HG03175 (cell line): ENCODE measurements around the gene MYOCOS.
"Not testable (repeated sequence)": the region's sequence is repeated elsewhere in the genome, so short reads cannot be mapped to it uniquely, and the experiment has no call there.

Experiments
- ATAC-seq: cut with Tn5 transposase; IDR thresholded peaks from one replicate; pipeline ENCODE4 v1.9.1; 2021; ENCODE audit warnings: mild to moderate bottlenecking, moderate library complexity; ENCODE audit not compliant: unreplicated experiment

The MYOCOS gene

GRCh38 chr1:171656206-171656605, 34.2 kb downstream of the MYOCOS start:
- ATAC-seq: not testable (repeated sequence)

DNA sequence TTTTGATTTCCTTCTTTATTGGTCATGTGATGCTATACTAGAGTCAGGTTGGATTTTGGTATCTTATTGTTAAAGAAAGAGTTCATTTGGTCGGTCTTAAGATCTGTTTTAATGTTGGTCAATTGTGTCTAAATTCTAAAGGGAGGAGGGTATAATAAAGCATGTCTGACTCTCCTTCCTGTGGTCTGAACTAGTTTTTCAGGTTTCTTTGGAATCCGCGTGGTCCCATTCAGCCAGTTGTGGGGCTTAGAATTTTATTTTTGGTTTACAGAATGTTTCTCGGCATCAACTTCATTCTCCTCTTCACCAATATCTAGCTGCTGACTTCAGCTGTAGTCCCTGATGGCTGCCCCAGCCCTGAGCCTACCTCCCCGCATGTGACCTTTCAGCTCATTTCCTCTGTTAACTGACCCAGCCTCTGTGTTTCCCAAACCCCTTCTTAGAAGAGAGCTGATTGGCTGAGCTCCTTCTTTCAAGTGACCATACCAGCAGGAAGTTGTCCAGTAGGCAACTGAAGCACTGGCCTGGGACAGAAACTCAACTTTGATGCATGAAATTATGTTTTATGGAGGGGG, 39.1 kb downstream of the MYOCOS start:
- ATAC-seq: no peak

DNA sequence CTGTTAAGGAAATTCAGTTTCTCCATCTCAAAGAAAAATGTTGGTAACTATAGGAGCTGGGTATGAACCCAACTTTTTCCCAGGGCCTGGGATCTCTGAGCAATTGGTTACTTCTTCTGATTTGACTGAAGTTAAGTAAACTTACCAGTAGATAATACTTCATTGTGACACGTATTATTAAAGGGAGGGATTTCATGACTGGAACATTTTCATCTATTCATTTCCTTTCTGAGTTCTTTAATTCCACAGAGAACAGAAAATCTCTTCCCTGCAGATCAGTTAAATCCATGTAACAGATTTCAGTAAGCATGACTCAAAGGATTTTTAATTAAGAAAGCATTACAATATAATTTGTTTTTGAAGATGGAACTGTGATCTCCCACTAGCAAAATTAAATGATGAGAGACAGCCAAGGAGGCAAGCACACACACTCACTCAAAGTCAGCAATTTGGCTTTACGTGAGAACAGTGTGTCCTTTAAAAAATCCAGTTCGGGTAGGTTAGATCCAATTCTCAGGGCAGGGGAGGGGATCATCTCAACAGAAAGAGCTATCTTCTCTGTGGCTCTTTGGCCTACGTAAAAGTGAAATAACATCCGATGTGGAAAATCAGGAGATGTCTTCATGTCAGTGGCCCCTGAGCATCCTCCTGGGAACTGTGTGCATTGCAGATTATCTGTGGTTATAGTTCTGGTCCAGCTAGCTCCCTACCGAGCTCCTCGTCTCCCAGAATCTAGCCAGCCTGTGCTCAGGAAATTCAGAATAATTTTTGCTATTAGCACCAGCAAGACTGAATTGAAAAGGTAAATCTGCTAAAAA, 41.2 kb downstream of the MYOCOS start:
- no peak for ATAC-seq

- no peak for ATAC-seq
Observed at GRCh38 chr1:171663854-171664575, 42.0 kb downstream of the MYOCOS start.

GRCh38 chr1:171664976-171665375, 42.9 kb downstream of the MYOCOS start:
- no peak for ATAC-seq

DNA sequence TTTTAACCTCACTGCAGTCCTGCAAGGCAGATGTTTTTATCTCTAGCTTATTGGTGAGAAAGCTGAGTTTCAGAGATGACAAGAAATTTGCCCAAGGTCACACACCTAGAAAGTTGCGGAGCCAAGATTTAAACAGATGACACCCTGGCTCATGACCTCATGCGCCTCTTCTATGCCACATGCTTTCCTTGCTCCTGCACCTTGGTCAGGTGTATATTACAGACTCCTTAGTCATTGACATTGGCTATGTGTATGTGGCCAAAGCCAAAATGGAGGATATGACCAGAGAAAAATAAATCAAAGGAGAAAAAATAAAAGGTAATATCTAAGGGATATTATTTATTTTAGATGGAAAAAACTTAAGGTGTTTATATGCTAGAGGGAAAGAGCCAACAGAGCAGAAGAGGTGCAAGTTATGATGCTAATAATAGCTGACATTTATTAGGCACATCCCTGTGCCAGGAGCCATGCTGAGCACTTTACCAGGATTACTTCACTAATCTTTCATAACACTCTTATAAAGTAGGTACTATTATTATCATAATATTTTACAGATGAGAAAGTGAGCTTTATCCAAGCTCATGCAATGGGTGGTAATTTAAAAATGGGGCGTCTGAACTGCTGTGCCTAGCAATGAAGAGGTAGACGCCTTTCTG, 44.2 kb downstream of the MYOCOS start:
- no peak for ATAC-seq

- ATAC-seq: no peak
Observed at GRCh38 chr1:171668372-171668771, 46.3 kb downstream of the MYOCOS start.

DNA sequence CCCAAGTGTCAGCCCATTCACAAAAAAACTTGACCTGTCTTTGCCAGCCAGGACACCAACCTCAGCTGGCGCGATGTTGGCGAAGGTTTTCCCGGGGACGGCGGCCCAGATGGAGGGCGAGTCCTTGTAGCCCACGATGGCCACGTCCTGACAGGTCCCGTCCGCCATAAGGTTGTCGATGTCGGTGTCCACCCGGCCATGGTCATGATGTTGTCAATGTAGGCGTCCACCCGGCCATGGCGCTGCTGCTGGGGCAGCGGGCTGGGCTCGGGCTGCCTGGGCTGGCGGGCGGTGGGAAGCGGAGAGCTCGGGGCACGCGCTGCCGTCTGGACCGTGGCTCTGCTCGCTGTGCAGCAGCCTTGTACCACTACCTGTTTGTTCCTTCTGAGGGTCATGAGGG, 48.7 kb downstream of the MYOCOS start:
- no peak for ATAC-seq

DNA sequence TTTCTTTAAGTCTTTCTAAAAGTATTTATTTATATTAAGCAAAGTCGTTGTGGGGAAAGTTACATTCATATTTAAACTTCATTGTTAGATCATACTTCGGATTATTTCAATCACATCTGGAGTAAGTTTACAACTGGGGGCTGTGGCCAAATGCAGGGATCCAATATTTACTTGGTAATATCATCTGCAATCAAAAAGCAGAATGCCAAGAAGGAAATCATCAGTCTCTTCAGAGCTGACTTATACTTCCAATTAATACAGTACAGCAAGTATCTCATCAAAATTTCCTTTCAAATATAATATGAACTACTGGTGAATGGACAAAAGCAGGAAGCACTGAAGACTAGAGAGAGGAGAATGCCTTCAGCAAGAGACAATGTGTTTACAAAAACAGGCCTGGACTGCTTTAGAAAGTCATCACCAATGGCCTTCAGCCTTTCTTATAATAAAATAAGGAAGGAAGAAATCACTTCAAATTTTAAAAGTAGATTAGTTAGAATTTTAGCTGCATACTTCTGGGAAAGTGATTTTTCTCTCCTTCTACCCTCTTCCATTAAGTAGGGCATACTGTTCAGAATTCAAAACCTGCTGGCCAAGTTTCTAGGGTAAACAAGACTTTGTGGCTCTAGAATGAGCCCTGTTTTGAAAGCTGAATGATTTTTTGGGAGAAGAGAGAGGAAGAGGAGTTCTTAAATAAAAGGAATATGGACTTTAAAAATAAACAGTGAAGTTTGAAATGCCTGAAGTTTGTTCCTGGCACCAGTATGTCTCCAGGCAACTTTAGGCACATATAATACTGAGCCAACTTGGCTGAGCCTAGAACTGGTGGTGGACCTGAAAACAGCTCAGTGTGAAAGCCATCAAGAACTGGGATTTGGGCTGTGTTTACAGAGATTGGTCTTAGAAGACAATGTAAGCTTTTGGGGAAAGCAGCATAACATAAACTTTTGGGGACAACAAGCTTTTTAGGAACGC, 52.7 kb downstream of the MYOCOS start:
- ATAC-seq: no peak
